K562 treated with DMSO at 1 percent for 4 hours (cell line): Measurements from ENCODE around the gene RELT. TPM values are rescaled to one million over a fixed set of nuclear protein-coding genes. Genes with fewer than 3 reads are reported as not detected.

Source experiments
- total RNA-seq: library from RNA; unstranded; fragments of 300-600 nt; gene quantifications from 2 replicates; pipeline ENCODE4 v1.2.3, GENCODE V29; 2022; ENCODE audit not compliant: insufficient read depth

The RELT gene
- total RNA-seq: 7.7 and 14.7 TPM in 2 replicates

GRCh38 chr11:73376160-73376802 lies at the start of gene RELT:
RELT (plus strand) TSS chr11:73376399; CDS start chr11:73389137, 12,738 bp downstream.

Other genes with a start within 250 kb of the RELT start
- 8.8 and 10.4 TPM in 2 replicates for gene FCHSD2, start 234.1 kb upstream of the RELT start, total RNA-seq
- not detected in 2 replicates for gene P2RY2, start 158.1 kb upstream of the RELT start, total RNA-seq
- not detected in 2 replicates for gene P2RY6, start 104.1 kb upstream of the RELT start, total RNA-seq
- gene ARHGEF17, start 68.1 kb upstream of the RELT start, total RNA-seq: 0.12 TPM in 1 of 2 replicates, not detected in the other
- gene FAM168A, start 221.7 kb downstream of the RELT start, total RNA-seq: 8.4 and 8.9 TPM in 2 replicates